HCT116 (cell line): ENCODE measurements around the gene TEX2. TPM values are rescaled to one million over a fixed set of nuclear protein-coding genes. Genes with fewer than 3 reads are reported as not detected.

Source experiments
- ATAC-seq: fragments of 200-7000 bp; cut with Tn5 transposase; 2 replicates; pipeline ENCODE4 v1.9.1; 2020; ENCODE audit warnings: mild to moderate bottlenecking, moderate library complexity
- BruUV-seq: library from RNA; stranded (reverse); fragments of 400-500 nt; replicated peaks from 2 replicates; lab custom pipeline; 2021; lab: Mats Ljungman, UMichigan
- CTCF ChIA-PET: fragments of 300-600 bp; sonication (Branson Sonifier 250); formaldehyde crosslinking; loops from one replicate; lab custom pipeline; 2021; ENCODE audit warnings: antibody characterized with exemption; lab: Charles Lee
- POLR2A ChIA-PET: fragments of 300-600, 350-600 bp; sonication (Branson Sonifier 250); formaldehyde crosslinking; loops from one replicate; lab custom pipeline; 2021; ENCODE audit warnings: antibody characterized with exemption; lab: Charles Lee
- RAD21 ChIA-PET, 2 experiments: fragments of 300-600 bp; sonication (Branson Sonifier 250); formaldehyde crosslinking; loops; one replicate each; lab custom pipeline; 2023; ENCODE audit warnings: low total read pairs in 2 of 2; ENCODE audit not compliant: uncharacterized antibody in 2 of 2, unreplicated experiment in 2 of 2, low non-redundant PET in 1 of 2; lab: Charles Lee
- DNase-seq: peaks from one replicate; pipeline ENCODE4 v3.0.0-alpha.2; 2010; ENCODE audit warnings: low read depth, low spot score
- H2AFZ ChIP-seq: fragments of 200-600 bp; shearing (Covaris generic), sonication (generic); 2 replicates; pipeline ENCODE4 v1.6.1; 2017; ENCODE audit warnings: low read depth, mixed run types, mixed read lengths, antibody characterized with exemption, low read length; ENCODE audit not compliant: poor library complexity, severe bottlenecking
- H3K27ac ChIP-seq: 2 replicates; pipeline ENCODE4 v1.5.1; 2012; ENCODE audit warnings: low read depth, low read length
- H3K27me3 ChIP-seq: fragments of 200-600 bp; sonication (generic); 2 replicates; pipeline ENCODE4 v1.6.1; 2016; ENCODE audit warnings: mixed run types, low read length, mixed read lengths; ENCODE audit not compliant: insufficient read depth
- H3K36me3 ChIP-seq, 2 experiments: fragments of 200-500 bp in 1 of 2; fragments of 200-600 bp in 1 of 2; sonication (Bioruptor generic) in 1 of 2; sonication (generic) in 1 of 2; 2 replicates each; pipeline versions ENCODE4 v1.5.1 to v1.6.1; 2014 to 2016; ENCODE audit warnings: low read length in 2 of 2, inconsistent platforms in 1 of 2, mixed read lengths in 1 of 2, mixed run types in 1 of 2; ENCODE audit not compliant: insufficient read depth in 2 of 2, control insufficient read depth in 1 of 2
- H3K4me1 ChIP-seq, 2 experiments: fragments of 200-600 bp in 1 of 2; sonication (generic) in 1 of 2; 2 replicates each; pipeline versions ENCODE4 v1.5.1 to v1.6.1; 2012 to 2017; ENCODE audit warnings: low read length in 2 of 2, inconsistent platforms in 1 of 2, mild to moderate bottlenecking in 1 of 2, mixed read lengths in 1 of 2, mixed run types in 1 of 2, moderate library complexity in 1 of 2; ENCODE audit not compliant: insufficient read depth in 2 of 2, control insufficient read depth in 1 of 2
- H3K4me2 ChIP-seq: fragments of 200-600 bp; sonication (generic); 2 replicates; pipeline ENCODE4 v1.6.1; 2017; ENCODE audit warnings: mixed run types, low read length, mixed read lengths
- H3K4me3 ChIP-seq, 2 experiments: fragments of 200-600 bp in 1 of 2; sonication (generic) in 1 of 2; replicated peaks in 1 of 2; 2 replicates each; pipeline ENCODE4 v1.5.1; 2011 to 2016; ENCODE audit warnings: low read length in 2 of 2, control low read depth in 1 of 2, low read depth in 1 of 2, mild to moderate bottlenecking in 1 of 2, mixed read lengths in 1 of 2, mixed run types in 1 of 2
- H3K79me2 ChIP-seq: fragments of 200-600 bp; sonication (generic); 2 replicates; pipeline ENCODE4 v1.6.1; 2017; ENCODE audit warnings: mild to moderate bottlenecking, mixed run types, low read length, moderate library complexity, mixed read lengths; ENCODE audit not compliant: insufficient read depth
- H3K9ac ChIP-seq: fragments of 200-600 bp; sonication (generic); 2 replicates; pipeline ENCODE4 v1.6.1; 2016; ENCODE audit warnings: low read length, mixed read lengths
- H3K9me2 ChIP-seq: fragments of 200-600 bp; sonication (generic), shearing (Covaris generic); 2 replicates; pipeline ENCODE4 v1.6.1; 2017; ENCODE audit warnings: mixed run types, mild to moderate bottlenecking, moderate library complexity; ENCODE audit not compliant: insufficient read depth
- H3K9me3 ChIP-seq, 2 experiments: fragments of 200-500 bp in 1 of 2; fragments of 200-600 bp in 1 of 2; sonication (Bioruptor generic) in 1 of 2; sonication (generic) in 1 of 2; 2 replicates each; pipeline ENCODE4 v1.6.1; 2014 to 2017; ENCODE audit warnings: low read length in 2 of 2, mixed read lengths in 2 of 2, inconsistent platforms in 1 of 2, low read depth in 1 of 2, mild to moderate bottlenecking in 1 of 2, mixed run types in 1 of 2, moderate library complexity in 1 of 2; ENCODE audit not compliant: control insufficient read depth in 1 of 2, insufficient read depth in 1 of 2
- H4K20me1 ChIP-seq: fragments of 200-600 bp; sonication (generic), shearing (Covaris generic); 2 replicates; pipeline ENCODE4 v1.6.1; 2017; ENCODE audit warnings: mixed run types, mild to moderate bottlenecking, moderate library complexity; ENCODE audit not compliant: insufficient read depth
- CBX3 ChIP-seq: IDR thresholded peaks from 2 replicates; pipeline ENCODE4 v1.6.1; 2012; ENCODE audit warnings: low read depth
- CEBPB ChIP-seq: IDR thresholded peaks from 2 replicates; pipeline ENCODE4 v1.6.1; 2012; ENCODE audit warnings: low read depth
- CTCF ChIP-seq, 3 experiments: fragments of 200-600 bp in 1 of 3; sonication (generic) in 1 of 3; IDR thresholded peaks in 2 of 3; conservative IDR thresholded peaks in 1 of 3; 2 replicates each; pipeline ENCODE4 v1.5.1; 2012 to 2017; ENCODE audit warnings: low read depth in 2 of 3, low read length in 2 of 3, antibody characterized with exemption in 1 of 3, borderline replicate concordance in 1 of 3, control low read depth in 1 of 3, mild to moderate bottlenecking in 1 of 3, mixed read lengths in 1 of 3, mixed run types in 1 of 3, moderate library complexity in 1 of 3; ENCODE audit not compliant: insufficient read depth in 1 of 3
- EGR1 ChIP-seq: IDR thresholded peaks from 2 replicates; pipeline ENCODE4 v1.6.1; 2012; ENCODE audit warnings: low read depth
- EZH2phosphoT487 ChIP-seq: fragments of 200-600 bp; IDR thresholded peaks from 2 replicates; pipeline ENCODE4 v1.6.1; 2018; ENCODE audit warnings: antibody characterized with exemption, borderline replicate concordance
- FOSL1 ChIP-seq: IDR thresholded peaks from 2 replicates; pipeline ENCODE4 v1.6.1; 2012; ENCODE audit warnings: low read depth
- JUND ChIP-seq: IDR thresholded peaks from 2 replicates; pipeline ENCODE4 v1.6.1; 2012
- POLR2A ChIP-seq: IDR thresholded peaks from 2 replicates; pipeline ENCODE4 v1.7.0; 2011; ENCODE audit warnings: borderline replicate concordance; ENCODE audit not compliant: insufficient read depth, insufficient read length; ENCODE audit errors: extremely low read depth
- RAD21 ChIP-seq: IDR thresholded peaks from 2 replicates; pipeline ENCODE4 v1.6.1; 2012; ENCODE audit warnings: low read depth, mild to moderate bottlenecking
- SIN3A ChIP-seq: IDR thresholded peaks from 2 replicates; pipeline ENCODE4 v1.6.1; 2012; ENCODE audit warnings: low read depth
- ZNF274 ChIP-seq: fragments of 200-500 bp; sonication (Bioruptor generic); IDR thresholded peaks from 2 replicates; pipeline ENCODE4 v1.6.1; 2014; ENCODE audit warnings: mild to moderate bottlenecking, low read depth, low read length, inconsistent platforms
- intact Hi-C: fragments of 100-400 bp; cut with micrococcal nuclease; formaldehyde crosslinking; loops from 2 replicates; pipeline ENCODE4 v1.10.0; 2022
- total RNA-seq: library from RNA; stranded (reverse); gene quantifications from one replicate; pipeline ENCODE4 v1.2.1, GENCODE V29; 2021; ENCODE audit not compliant: unreplicated experiment
- TF ChIP-seq, protein P1 (sequence below): IDR thresholded peaks from 2 replicates; pipeline ENCODE4 v1.6.1; 2012

The TEX2 gene
- total RNA-seq, 1 experiment from 2014 or later = 24.6 TPM

DNA sequence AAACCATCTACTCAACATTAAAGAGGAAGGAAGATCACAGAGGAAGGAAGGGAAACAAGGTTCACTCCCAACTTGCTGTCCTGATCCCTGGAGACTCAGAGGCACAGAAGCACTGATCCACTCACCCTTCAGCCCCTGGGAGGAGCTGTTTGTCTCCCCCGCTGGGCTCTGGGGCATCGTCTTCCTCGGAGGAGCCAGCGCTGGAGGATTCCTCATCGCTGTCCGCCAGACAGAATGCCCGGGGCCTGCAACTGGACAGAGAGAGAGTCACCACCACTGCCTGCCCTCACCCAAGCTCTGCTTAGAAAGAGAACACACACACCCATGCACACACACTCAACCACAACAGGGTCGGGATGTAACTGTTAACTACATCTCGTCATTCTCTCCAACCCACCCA is 108.3 kb downstream of the TEX2 start:
- BruUV-seq = no TSS peak
- Histone ChIP-seq H3K79me2 (no peaks in the 10 kb centered on the region), H3K27me3 (no peaks in the 10 kb centered on the region), H4K20me1 (no peaks in the 10 kb centered on the region), H3K4me1 (peaks cover 7 to 15% of the 10 kb centered on the region in 2 experiments; a peak in 2 of 4 replicates), H3K9me3 (no peaks in the 10 kb centered on the region), H3K9me2 (no peaks in the 10 kb centered on the region), H3K36me3 (peaks cover 0 to 10% of the 10 kb centered on the region in 2 experiments; a peak in 2 of 4 replicates), H3K4me3 (no peak overlapping the region), H3K9ac (no peak overlapping the region), H3K4me2 (no peak overlapping the region), H2AFZ (no peak overlapping the region), H3K27ac (no peak overlapping the region)
- ChIA-PET RAD21 (no interaction called here), CTCF (interaction anchor here (1.5 to 2.4 kb wide), 2 partner anchors 126 to 127 kb away, joined by 3 to 7 read pairs; no protein-coding TSS in a partner anchor), POLR2A (no interaction called here)
- no peak for DNase-seq
- TF ChIP-seq CTCF (IDR thresholded peaks at IDR 0.05 in 2 of 3, conservative IDR thresholded peaks at IDR 0.05 in 1 of 3; ENCODE audit: borderline replicate concordance in 1 of 3, insufficient read depth in 1 of 3, low read depth in 2 of 3, low read length in 2 of 3) = no peak
- no peak for TF ChIP-seq CEBPB
- TF ChIP-seq JUND = no peak
- no peak for TF ChIP-seq EGR1
- no peak for TF ChIP-seq EZH2phosphoT487
- TF ChIP-seq FOSL1 = no peak
- TF ChIP-seq RAD21 = no peak
- TF ChIP-seq ZNF274 = no peak
- TF ChIP-seq POLR2A = no peak
- no peak for TF ChIP-seq SIN3A
- TF ChIP-seq, protein P1, sequence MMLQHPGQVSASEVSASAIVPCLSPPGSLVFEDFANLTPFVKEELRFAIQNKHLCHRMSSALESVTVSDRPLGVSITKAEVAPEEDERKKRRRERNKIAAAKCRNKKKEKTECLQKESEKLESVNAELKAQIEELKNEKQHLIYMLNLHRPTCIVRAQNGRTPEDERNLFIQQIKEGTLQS = no peak
- no peak for TF ChIP-seq CBX3
- ATAC-seq = no peak
- intact Hi-C loops = no loop called here
